ENCODE results near the gene HELLS. TPM values are rescaled to one million over a fixed set of nuclear protein-coding genes. Genes with fewer than 3 reads are reported as not detected.

HELLS gene
- total and polyA plus RNA-seq, 10 of the 15 experiments (the other 5 are each of a cell fraction or from before 2014, with no cell fraction given) = 33.9 to 159 (median 123) TPM

DNA sequence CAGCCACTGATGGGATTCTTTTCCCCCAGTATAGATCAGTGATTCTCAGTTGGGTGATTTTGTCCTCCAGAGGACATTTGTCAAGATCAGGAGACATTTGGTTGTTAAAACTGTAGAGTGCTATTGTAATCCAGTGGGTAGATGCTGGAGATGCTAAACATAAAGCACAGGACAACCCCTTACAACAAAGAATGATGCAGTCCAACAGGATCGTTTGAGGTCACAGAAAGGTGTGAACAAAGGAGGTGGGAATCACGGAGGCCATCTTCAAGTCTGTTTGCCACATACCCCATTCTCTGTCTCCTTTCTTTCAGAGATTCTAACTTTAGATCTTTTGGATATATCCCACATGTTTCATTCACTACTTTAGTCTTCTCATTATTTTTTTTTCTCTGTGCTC lies 69.0 kb downstream of the HELLS start (continued):
- TF ChIP-seq NFYA (IDR thresholded peaks at IDR 0.05; ENCODE audit: borderline replicate concordance, low read depth, low read length) (no peak), RBBP5 (conservative IDR thresholded peaks at IDR 0.05) (no peak), TAF1 (IDR thresholded peaks at IDR 0.05; ENCODE audit: borderline replicate concordance, low read depth, low read length) (no peak), CHD1 (IDR thresholded peaks at IDR 0.05; ENCODE audit: low read depth, low read length) (no peak), RB1 (IDR thresholded peaks at IDR 0.05; ENCODE audit: borderline replicate concordance) (no peak)
- TF ChIP-seq, protein P1, sequence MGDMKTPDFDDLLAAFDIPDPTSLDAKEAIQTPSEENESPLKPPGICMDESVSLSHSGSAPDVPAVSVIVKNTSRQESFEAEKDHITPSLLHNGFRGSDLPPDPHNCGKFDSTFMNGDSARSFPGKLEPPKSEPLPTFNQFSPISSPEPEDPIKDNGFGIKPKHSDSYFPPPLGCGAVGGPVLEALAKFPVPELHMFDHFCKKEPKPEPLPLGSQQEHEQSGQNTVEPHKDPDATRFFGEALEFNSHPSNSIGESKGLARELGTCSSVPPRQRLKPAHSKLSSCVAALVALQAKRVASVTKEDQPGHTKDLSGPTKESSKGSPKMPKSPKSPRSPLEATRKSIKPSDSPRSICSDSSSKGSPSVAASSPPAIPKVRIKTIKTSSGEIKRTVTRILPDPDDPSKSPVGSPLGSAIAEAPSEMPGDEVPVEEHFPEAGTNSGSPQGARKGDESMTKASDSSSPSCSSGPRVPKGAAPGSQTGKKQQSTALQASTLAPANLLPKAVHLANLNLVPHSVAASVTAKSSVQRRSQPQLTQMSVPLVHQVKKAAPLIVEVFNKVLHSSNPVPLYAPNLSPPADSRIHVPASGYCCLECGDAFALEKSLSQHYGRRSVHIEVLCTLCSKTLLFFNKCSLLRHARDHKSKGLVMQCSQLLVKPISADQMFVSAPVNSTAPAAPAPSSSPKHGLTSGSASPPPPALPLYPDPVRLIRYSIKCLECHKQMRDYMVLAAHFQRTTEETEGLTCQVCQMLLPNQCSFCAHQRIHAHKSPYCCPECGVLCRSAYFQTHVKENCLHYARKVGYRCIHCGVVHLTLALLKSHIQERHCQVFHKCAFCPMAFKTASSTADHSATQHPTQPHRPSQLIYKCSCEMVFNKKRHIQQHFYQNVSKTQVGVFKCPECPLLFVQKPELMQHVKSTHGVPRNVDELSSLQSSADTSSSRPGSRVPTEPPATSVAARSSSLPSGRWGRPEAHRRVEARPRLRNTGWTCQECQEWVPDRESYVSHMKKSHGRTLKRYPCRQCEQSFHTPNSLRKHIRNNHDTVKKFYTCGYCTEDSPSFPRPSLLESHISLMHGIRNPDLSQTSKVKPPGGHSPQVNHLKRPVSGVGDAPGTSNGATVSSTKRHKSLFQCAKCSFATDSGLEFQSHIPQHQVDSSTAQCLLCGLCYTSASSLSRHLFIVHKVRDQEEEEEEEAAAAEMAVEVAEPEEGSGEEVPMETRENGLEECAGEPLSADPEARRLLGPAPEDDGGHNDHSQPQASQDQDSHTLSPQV (IDR thresholded peaks at IDR 0.05) = no peak
- TF ChIP-seq, protein P2, sequence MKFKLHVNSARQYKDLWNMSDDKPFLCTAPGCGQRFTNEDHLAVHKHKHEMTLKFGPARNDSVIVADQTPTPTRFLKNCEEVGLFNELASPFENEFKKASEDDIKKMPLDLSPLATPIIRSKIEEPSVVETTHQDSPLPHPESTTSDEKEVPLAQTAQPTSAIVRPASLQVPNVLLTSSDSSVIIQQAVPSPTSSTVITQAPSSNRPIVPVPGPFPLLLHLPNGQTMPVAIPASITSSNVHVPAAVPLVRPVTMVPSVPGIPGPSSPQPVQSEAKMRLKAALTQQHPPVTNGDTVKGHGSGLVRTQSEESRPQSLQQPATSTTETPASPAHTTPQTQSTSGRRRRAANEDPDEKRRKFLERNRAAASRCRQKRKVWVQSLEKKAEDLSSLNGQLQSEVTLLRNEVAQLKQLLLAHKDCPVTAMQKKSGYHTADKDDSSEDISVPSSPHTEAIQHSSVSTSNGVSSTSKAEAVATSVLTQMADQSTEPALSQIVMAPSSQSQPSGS (IDR thresholded peaks at IDR 0.05; ENCODE audit: low read length) = no peak

DNA sequence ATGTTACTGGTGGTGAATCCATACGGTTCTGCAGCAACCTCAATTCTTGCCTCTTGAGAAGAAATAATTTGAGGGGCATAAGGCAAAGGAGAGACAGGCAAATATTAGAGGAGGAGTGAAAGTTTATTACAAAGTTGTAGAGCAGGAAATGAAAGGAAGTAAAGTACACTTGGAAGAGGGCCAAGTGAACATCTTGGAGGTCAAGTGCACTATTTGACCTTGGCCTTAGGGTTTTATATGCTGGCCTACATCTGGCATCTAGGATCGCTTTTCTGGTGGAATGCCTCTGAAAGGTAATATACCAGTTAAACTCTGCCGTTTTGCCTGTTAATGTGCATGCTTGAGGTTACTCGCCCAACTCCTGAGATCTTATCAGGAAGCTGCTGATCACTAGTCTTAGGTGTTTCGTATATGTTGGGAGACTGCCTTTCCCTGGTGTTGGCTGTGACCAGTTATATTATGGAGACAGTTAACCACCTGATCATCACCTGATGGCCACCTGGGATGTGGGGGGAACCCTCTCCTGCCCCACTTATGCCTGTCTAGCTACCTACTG lies 71.9 kb downstream of the HELLS start:
- no peak; the same call in 2 of the 3 replicates for ATAC-seq
- H4K20me1 ChIP-seq (ENCODE audit: control insufficient read depth, insufficient read depth) = no peaks in the 10 kb centered on the region
- no peak for TF ChIP-seq BACH1 (IDR thresholded peaks at IDR 0.05; ENCODE audit: borderline replicate concordance)
- no peak for TF ChIP-seq RFX5 (IDR thresholded peaks at IDR 0.05; ENCODE audit: low read depth, low read length)
- TF ChIP-seq LARP7 (IDR thresholded peaks at IDR 0.05) = no peak
- TF ChIP-seq CHD1 (IDR thresholded peaks at IDR 0.05; ENCODE audit: low read depth, low read length) = no peak
- TF ChIP-seq, protein P3, sequence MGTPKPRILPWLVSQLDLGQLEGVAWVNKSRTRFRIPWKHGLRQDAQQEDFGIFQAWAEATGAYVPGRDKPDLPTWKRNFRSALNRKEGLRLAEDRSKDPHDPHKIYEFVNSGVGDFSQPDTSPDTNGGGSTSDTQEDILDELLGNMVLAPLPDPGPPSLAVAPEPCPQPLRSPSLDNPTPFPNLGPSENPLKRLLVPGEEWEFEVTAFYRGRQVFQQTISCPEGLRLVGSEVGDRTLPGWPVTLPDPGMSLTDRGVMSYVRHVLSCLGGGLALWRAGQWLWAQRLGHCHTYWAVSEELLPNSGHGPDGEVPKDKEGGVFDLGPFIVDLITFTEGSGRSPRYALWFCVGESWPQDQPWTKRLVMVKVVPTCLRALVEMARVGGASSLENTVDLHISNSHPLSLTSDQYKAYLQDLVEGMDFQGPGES (IDR thresholded peaks at IDR 0.05) = no peak
- TF ChIP-seq HDAC2 (IDR thresholded peaks at IDR 0.05) = no peak
- TF ChIP-seq ZNF384 (IDR thresholded peaks at IDR 0.05; ENCODE audit: borderline replicate concordance, low read depth, low read length) = no peak
- TF ChIP-seq SMC3 (IDR thresholded peaks at IDR 0.05; ENCODE audit: borderline replicate concordance, low read length) = no peak
- TF ChIP-seq TCF7 (IDR thresholded peaks at IDR 0.05; ENCODE audit: borderline replicate concordance) = no peak
- TF ChIP-seq SIX5 (IDR thresholded peaks at IDR 0.05; ENCODE audit: low read depth, low read length, severe bottlenecking) = no peak
- ChIA-PET CTCF (no interaction called here), RAD21 (ENCODE audit: unreplicated experiment) (no interaction called here), POLR2A (no interaction called here), SMC1A (ENCODE audit: uncharacterized antibody, unreplicated experiment) (no interaction called here)
- intact Hi-C loops (cut with micrococcal nuclease; ENCODE audit: unreplicated experiment) = no loop called here
- H3K4me3 ChIP-seq = no peak overlapping the region
- H3K27ac ChIP-seq (ENCODE audit: control insufficient read depth, insufficient read depth) = no peak overlapping the region
- H3K4me2 ChIP-seq (ENCODE audit: control insufficient read depth, insufficient read depth) = no peak overlapping the region
- H3K9me3 ChIP-seq (replicated peaks; ENCODE audit: control insufficient read depth, insufficient read depth, low read length) = no peaks in the 10 kb centered on the region
- H3K36me3 ChIP-seq (ENCODE audit: control insufficient read depth in 2 of 2, insufficient read depth in 2 of 2, low read length in 1 of 2) = no peaks in the 10 kb centered on the region; a peak in 1 of 4 replicates
- H3K27me3 ChIP-seq (replicated peaks in 1 of 2; ENCODE audit: control insufficient read depth in 2 of 2, insufficient read depth in 2 of 2, low read length in 1 of 2) = no peaks in the 10 kb centered on the region
- DNase-seq (ENCODE audit: low read depth, low spot score) = no peak
- no peaks in the 10 kb centered on the region for H3K4me1 ChIP-seq (ENCODE audit: control insufficient read depth, insufficient read depth, low read length)
- no peak overlapping the region for H2AFZ ChIP-seq (ENCODE audit: control insufficient read depth, low read depth, low read length)
- whole genome bisulfite sequencing (ENCODE audit: insufficient coverage, insufficient replicate concordance, low lambda C conversion rate, missing lambda C conversion rate) = 66% methylated on average over 5 of the region's 5 CpGs
- in situ Hi-C loops (cut with MboI) = no loop called here
- H3K9ac ChIP-seq (ENCODE audit: control insufficient read depth, insufficient read depth, low read length) = no peak overlapping the region
- H3K79me2 ChIP-seq (ENCODE audit: control insufficient read depth, insufficient read depth, low read length) = no peaks in the 10 kb centered on the region
- no peak for FAIRE-seq
- no TSS peak for BruUV-seq (replicated peaks)

All from GM12878 (cell line).